HFFc6 (cell line): ENCODE results near the gene BRAT1. TPM values are rescaled to one million over a fixed set of nuclear protein-coding genes. Genes with fewer than 3 reads are reported as not detected.

Experiments used
- DNase-seq: peaks from one replicate; pipeline ENCODE4 v3.0.0-alpha.2; 2018
- H3K27ac Mint-ChIP-seq: 2 replicates; pipeline ENCODE4 v1.8.0; 2020; ENCODE audit warnings: mild to moderate bottlenecking, mixed read lengths
- H3K27me3 Mint-ChIP-seq: 2 replicates; pipeline ENCODE4 v1.8.0; 2021; ENCODE audit warnings: mild to moderate bottlenecking, moderate library complexity, mixed read lengths; ENCODE audit not compliant: insufficient read depth
- H3K36me3 Mint-ChIP-seq: 2 replicates; pipeline ENCODE4 v1.8.0; 2021; ENCODE audit warnings: low read depth, mixed read lengths
- H3K4me1 Mint-ChIP-seq: 2 replicates; pipeline ENCODE4 v1.8.0; 2020; ENCODE audit warnings: low read depth, mixed read lengths
- H3K4me3 Mint-ChIP-seq: 2 replicates; pipeline ENCODE4 v1.8.0; 2020; ENCODE audit warnings: mild to moderate bottlenecking, moderate library complexity, mixed read lengths
- H3K9me3 Mint-ChIP-seq: 2 replicates; pipeline ENCODE4 v1.8.0; 2020; ENCODE audit warnings: mild to moderate bottlenecking, mixed read lengths
- CTCF ChIP-seq: fragments of 200-600 bp; sonication (generic); IDR thresholded peaks from 2 replicates; pipeline ENCODE4 v1.5.0; 2021; ENCODE audit warnings: antibody characterized with exemption, mild to moderate bottlenecking
- total RNA-seq, 6 experiments: library from RNA; stranded (reverse); fragmentation: NEBNext Ultra II Directional; extraction: Animal tissue kit (Norgen Biotek cat#: 25700); gene quantifications; 2 replicates in 1 of 6; 3 replicates in 5 of 6; pipeline ENCODE4 v1.2.3, GENCODE V29; 2021

Gene BRAT1
- total RNA-seq, 6 experiments from 2014 or later, result 21.3 to 26.0 (median 23.3) TPM

GRCh38 chr7:2569421-2569820, 14.1 kb upstream of the BRAT1 start:
- peaks cover 5% of the 10 kb centered on the region; the same call in 1 of the 2 replicates for H3K36me3 Mint-ChIP-seq
- no peak for DNase-seq
- TF ChIP-seq CTCF, result no peak
- H3K4me1 Mint-ChIP-seq, result peaks cover 33% of the 10 kb centered on the region
- no peaks in the 10 kb centered on the region for H3K9me3 Mint-ChIP-seq
- no peaks in the 10 kb centered on the region; the same call in 1 of the 2 replicates for H3K27me3 Mint-ChIP-seq
- no peak overlapping the region for H3K4me3 Mint-ChIP-seq
- H3K27ac Mint-ChIP-seq, result no peak overlapping the region

GRCh38 chr7:2568521-2569223, 13.3 kb upstream of the BRAT1 start:
- Mint-ChIP-seq H3K27me3 (no peaks in the 10 kb centered on the region; the same call in 1 of the 2 replicates), H3K36me3 (no peaks in the 10 kb centered on the region; the same call in 1 of the 2 replicates), H3K27ac (no peak overlapping the region), H3K4me1 (peaks cover 33% of the 10 kb centered on the region), H3K9me3 (no peaks in the 10 kb centered on the region), H3K4me3 (no peak overlapping the region)
- no peak for DNase-seq
- TF ChIP-seq CTCF, result no peak

GRCh38 chr7:2567679-2568278, 12.5 kb upstream of the BRAT1 start:
- Mint-ChIP-seq H3K9me3 (no peaks in the 10 kb centered on the region), H3K4me1 (peaks cover 28% of the 10 kb centered on the region), H3K27ac (no peak overlapping the region), H3K4me3 (no peak overlapping the region), H3K27me3 (no peaks in the 10 kb centered on the region; the same call in 1 of the 2 replicates), H3K36me3 (no peaks in the 10 kb centered on the region; the same call in 1 of the 2 replicates)
- TF ChIP-seq CTCF, result peak; percentile 70
- peak; percentile 43 for DNase-seq

- no peak for DNase-seq
- Mint-ChIP-seq H3K4me1 (peaks cover 21% of the 10 kb centered on the region), H3K9me3 (no peaks in the 10 kb centered on the region), H3K36me3 (no peaks in the 10 kb centered on the region; the same call in 1 of the 2 replicates), H3K27ac (no peak overlapping the region; the same call in 1 of the 2 replicates), H3K27me3 (no peaks in the 10 kb centered on the region; the same call in 1 of the 2 replicates), H3K4me3 (peak overlapping the region; percentile 64)
- no peak for TF ChIP-seq CTCF
Measured at GRCh38 chr7:2566890-2567678, 11.8 kb upstream of the BRAT1 start.

- Mint-ChIP-seq H3K4me3 (peak overlapping the region; percentile 64), H3K9me3 (no peaks in the 10 kb centered on the region), H3K4me1 (peaks cover 17% of the 10 kb centered on the region), H3K27ac (no peak overlapping the region), H3K36me3 (no peaks in the 10 kb centered on the region), H3K27me3 (no peaks in the 10 kb centered on the region; the same call in 1 of the 2 replicates)
- TF ChIP-seq CTCF, result no peak
- DNase-seq, result no peak
Measured at GRCh38 chr7:2566348-2566889, 11.1 kb upstream of the BRAT1 start.
